HepG2 (cell line): ENCODE measurements around the gene PPP4R3A. TPM values are rescaled to one million over a fixed set of nuclear protein-coding genes. Genes with fewer than 3 reads are reported as not detected.

Experiments
- ESRRA ChIP-seq: sonication (generic); formaldehyde crosslinking; IDR thresholded peaks from 2 replicates; pipeline ENCODE4 v1.5.1; 2020; ENCODE audit warnings: mild to moderate bottlenecking, low read depth, missing genetic modification reagents
- GPBP1L1 ChIP-seq: sonication (generic); formaldehyde crosslinking; IDR thresholded peaks from 2 replicates; pipeline ENCODE4 v1.5.0; 2020; ENCODE audit warnings: mild to moderate bottlenecking, missing genetic modification reagents
- HMGA1 ChIP-seq: sonication (generic); formaldehyde crosslinking; conservative IDR thresholded peaks from 2 replicates; pipeline ENCODE4 v1.4.0; 2020; ENCODE audit warnings: missing genetic modification reagents
- NR3C1 ChIP-seq: sonication (generic); formaldehyde crosslinking; IDR thresholded peaks from 2 replicates; pipeline ENCODE4 v1.4.0; 2020; ENCODE audit warnings: missing genetic modification reagents
- SIX4 ChIP-seq: sonication (generic); formaldehyde crosslinking; IDR thresholded peaks from 2 replicates; pipeline ENCODE4 v1.4.0; 2020; ENCODE audit warnings: missing genetic modification reagents
- SKI ChIP-seq: fragments of 450-650 bp; IDR thresholded peaks from one replicate; pipeline ENCODE4 v1.6.1; 2018; ENCODE audit warnings: mild to moderate bottlenecking; ENCODE audit not compliant: partially characterized antibody
- SMAD3 ChIP-seq: sonication (generic); formaldehyde crosslinking; IDR thresholded peaks from 2 replicates; pipeline ENCODE4 v1.4.0; 2020; ENCODE audit warnings: missing genetic modification reagents
- SOX6 ChIP-seq, 2 experiments: fragments of 450-650 bp in 1 of 2; sonication (generic) in 1 of 2; formaldehyde crosslinking in 1 of 2; IDR thresholded peaks; 2 replicates each; pipeline versions ENCODE4 v1.4.0 to v1.6.1; 2017 to 2020; ENCODE audit warnings: antibody characterized with exemption in 1 of 2, mild to moderate bottlenecking in 1 of 2, missing genetic modification reagents in 1 of 2
- SP1 ChIP-seq, 2 experiments: fragments of 450-650 bp in 1 of 2; sonication (generic) in 1 of 2; formaldehyde crosslinking in 1 of 2; IDR thresholded peaks; 2 replicates each; pipeline versions ENCODE4 v1.4.0 to v1.6.1; 2016 to 2020; ENCODE audit warnings: missing genetic modification reagents in 1 of 2
- SYNCRIP ChIP-seq: fragments of 200-400 bp; formaldehyde crosslinking; IDR thresholded peaks from 2 replicates; pipeline ENCODE4 v1.6.1; 2018; ENCODE audit warnings: mild to moderate bottlenecking, low read depth, low read length; ENCODE audit not compliant: insufficient read depth
- TFAP4 ChIP-seq: sonication (generic); IDR thresholded peaks from 2 replicates; pipeline ENCODE4 v1.6.1; 2016; ENCODE audit warnings: low read depth, borderline replicate concordance
- YEATS2 ChIP-seq: sonication (generic); formaldehyde crosslinking; IDR thresholded peaks from 2 replicates; pipeline ENCODE4 v1.4.0; 2020; ENCODE audit warnings: missing genetic modification reagents, borderline replicate concordance
- ZBTB4 ChIP-seq: sonication (generic); formaldehyde crosslinking; IDR thresholded peaks from 2 replicates; pipeline ENCODE4 v1.4.0; 2020; ENCODE audit warnings: missing genetic modification reagents, mild to moderate bottlenecking, borderline replicate concordance
- ZFP41 ChIP-seq: sonication (generic); formaldehyde crosslinking; IDR thresholded peaks from 2 replicates; pipeline ENCODE4 v1.4.0; 2020; ENCODE audit warnings: mild to moderate bottlenecking, missing genetic modification reagents, borderline replicate concordance
- ZNF670 ChIP-seq: sonication (generic); formaldehyde crosslinking; IDR thresholded peaks from 2 replicates; pipeline ENCODE4 v1.8.0; 2022; ENCODE audit warnings: mild to moderate bottlenecking, missing genetic modification reagents, borderline replicate concordance
- polyA plus RNA-seq, 8 experiments: library from polyadenylated mRNA; depleted of rRNA in 3 of 8; stranded (reverse) in 7 of 8; unstranded in 1 of 8; fragments of >200 nt; fragmentation: Illumina TruSeq in 4 of 8; extraction: Trizol in 4 of 8; gene quantifications; 2 replicates each; pipeline versions ENCODE4 v1.2.1 to v1.2.3, GENCODE V29; 2011 to 2016; ENCODE audit warnings: low read depth in 4 of 8, missing spikeins in 1 of 8, mixed read lengths in 1 of 8; ENCODE audit not compliant: insufficient read depth in 1 of 8
- total RNA-seq, 5 experiments: library from RNA; depleted of rRNA; stranded (reverse); fragments of >200 nt; fragmentation: Illumina TruSeq; extraction: Trizol; gene quantifications; 2 replicates each; pipeline ENCODE4 v1.2.3, GENCODE V29; 2016; ENCODE audit warnings: low read depth in 1 of 5
- TF ChIP-seq, protein P1 (sequence below): sonication (generic); formaldehyde crosslinking; IDR thresholded peaks from 2 replicates; pipeline ENCODE4 v1.4.0; 2020; ENCODE audit warnings: missing genetic modification reagents
- TF ChIP-seq, protein P2 (sequence below): sonication (generic); formaldehyde crosslinking; IDR thresholded peaks from 2 replicates; pipeline ENCODE4 v1.4.0; 2020; ENCODE audit warnings: missing genetic modification reagents
- TF ChIP-seq, protein P3 (sequence below): fragments of 450-650 bp; IDR thresholded peaks from 2 replicates; pipeline ENCODE4 v1.6.1; 2016

The PPP4R3A gene
- total and polyA plus RNA-seq, 2 of the 13 experiments (the other 11 are each of a cell fraction or from before 2014, with no cell fraction given), result 22.5 to 57.4 TPM

GRCh38 chr14:91510171-91511042 lies at the start of gene PPP4R3A (continued):
- TF ChIP-seq ZBTB4 (CRISPR knock-in tag) (peak; percentile 78; the same call in 1 of the 2 replicates), SYNCRIP (no peak), NR3C1 (no peak), ZNF670 (peak; percentile 96), TFAP4 (no peak; the same call in 1 of the 2 replicates), HMGA1 (CRISPR knock-in tag) (no peak), ZFP41 (CRISPR knock-in tag) (peak; percentile 65; the same call in 1 of the 2 replicates), SKI (peak; percentile 92), ESRRA (CRISPR knock-in tag) (peak; percentile 57), SIX4 (CRISPR knock-in tag) (peak; percentile 16; the same call in 1 of the 2 replicates), SP1 (IDR thresholded peaks at IDR 0.05) (no peak), SP1 (CRISPR knock-in tag; IDR thresholded peaks at IDR 0.05) (peak; percentile 100), SOX6 (IDR thresholded peaks at IDR 0.05) (no peak), SOX6 (CRISPR knock-in tag; IDR thresholded peaks at IDR 0.05) (peak; percentile 80), GPBP1L1 (CRISPR knock-in tag) (no peak), YEATS2 (CRISPR knock-in tag) (peak; percentile 96), SMAD3 (peak; percentile 50; the same call in 1 of the 2 replicates)
- TF ChIP-seq, protein P1, sequence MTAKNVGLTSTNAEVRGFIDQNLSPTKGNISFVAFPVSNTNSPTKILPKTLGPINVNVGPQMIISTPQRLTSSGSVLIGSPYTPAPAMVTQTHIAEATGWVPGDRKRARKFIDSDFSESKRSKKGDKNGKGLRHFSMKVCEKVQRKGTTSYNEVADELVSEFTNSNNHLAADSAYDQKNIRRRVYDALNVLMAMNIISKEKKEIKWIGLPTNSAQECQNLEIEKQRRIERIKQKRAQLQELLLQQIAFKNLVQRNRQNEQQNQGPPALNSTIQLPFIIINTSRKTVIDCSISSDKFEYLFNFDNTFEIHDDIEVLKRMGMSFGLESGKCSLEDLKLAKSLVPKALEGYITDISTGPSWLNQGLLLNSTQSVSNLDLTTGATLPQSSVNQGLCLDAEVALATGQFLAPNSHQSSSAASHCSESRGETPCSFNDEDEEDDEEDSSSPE (CRISPR knock-in tag), result peak; percentile 95
- TF ChIP-seq, protein P2, sequence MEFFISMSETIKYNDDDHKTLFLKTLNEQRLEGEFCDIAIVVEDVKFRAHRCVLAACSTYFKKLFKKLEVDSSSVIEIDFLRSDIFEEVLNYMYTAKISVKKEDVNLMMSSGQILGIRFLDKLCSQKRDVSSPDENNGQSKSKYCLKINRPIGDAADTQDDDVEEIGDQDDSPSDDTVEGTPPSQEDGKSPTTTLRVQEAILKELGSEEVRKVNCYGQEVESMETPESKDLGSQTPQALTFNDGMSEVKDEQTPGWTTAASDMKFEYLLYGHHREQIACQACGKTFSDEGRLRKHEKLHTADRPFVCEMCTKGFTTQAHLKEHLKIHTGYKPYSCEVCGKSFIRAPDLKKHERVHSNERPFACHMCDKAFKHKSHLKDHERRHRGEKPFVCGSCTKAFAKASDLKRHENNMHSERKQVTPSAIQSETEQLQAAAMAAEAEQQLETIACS (CRISPR knock-in tag), result no peak; the same call in 1 of the 2 replicates
- TF ChIP-seq, protein P3, sequence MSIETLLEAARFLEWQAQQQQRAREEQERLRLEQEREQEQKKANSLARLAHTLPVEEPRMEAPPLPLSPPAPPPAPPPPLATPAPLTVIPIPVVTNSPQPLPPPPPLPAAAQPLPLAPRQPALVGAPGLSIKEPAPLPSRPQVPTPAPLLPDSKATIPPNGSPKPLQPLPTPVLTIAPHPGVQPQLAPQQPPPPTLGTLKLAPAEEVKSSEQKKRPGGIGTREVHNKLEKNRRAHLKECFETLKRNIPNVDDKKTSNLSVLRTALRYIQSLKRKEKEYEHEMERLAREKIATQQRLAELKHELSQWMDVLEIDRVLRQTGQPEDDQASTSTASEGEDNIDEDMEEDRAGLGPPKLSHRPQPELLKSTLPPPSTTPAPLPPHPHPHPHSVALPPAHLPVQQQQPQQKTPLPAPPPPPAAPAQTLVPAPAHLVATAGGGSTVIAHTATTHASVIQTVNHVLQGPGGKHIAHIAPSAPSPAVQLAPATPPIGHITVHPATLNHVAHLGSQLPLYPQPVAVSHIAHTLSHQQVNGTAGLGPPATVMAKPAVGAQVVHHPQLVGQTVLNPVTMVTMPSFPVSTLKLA, result peak; percentile 67
